Ureter (tissue), 1 donor: Measurements from ENCODE around the gene JAML. TPM values are rescaled to one million over a fixed set of nuclear protein-coding genes. Genes with fewer than 3 reads are reported as not detected.

Experiments
- DNase-seq: peaks from one replicate; pipeline ENCODE4 v3.0.0-alpha.2; 2020; ENCODE audit warnings: low spot score
- total RNA-seq: library from RNA; stranded (reverse); gene quantifications from one replicate; pipeline ENCODE4 v1.2.4, GENCODE V29; 2023
- donor health status: DM: yes; HTN: yes; CAD: no.

JAML gene
- total RNA-seq, 1 donor from 2014 or later: 13.9 TPM

GRCh38 chr11:118216621-118217481 lies 8.0 kb downstream of the JAML start:
- no peak for DNase-seq

GRCh38 chr11:118215765-118216164 lies 9.0 kb downstream of the JAML start:
- DNase-seq: no peak

- no peak for DNase-seq
These were observed 9.5 kb downstream of the JAML start for GRCh38 chr11:118215262-118215661.

- no peak for DNase-seq
These were observed 10.4 kb downstream of the JAML start for GRCh38 chr11:118214210-118214914.

- DNase-seq: no peak
These were observed 11.0 kb downstream of the JAML start for GRCh38 chr11:118213781-118214180.

- no peak for DNase-seq
These were observed 11.6 kb downstream of the JAML start for GRCh38 chr11:118213201-118213600.

- no peak for DNase-seq
These were observed 12.0 kb downstream of the JAML start for GRCh38 chr11:118212781-118213191.

GRCh38 chr11:118212131-118212725 lies 12.6 kb downstream of the JAML start:
- DNase-seq: no peak

GRCh38 chr11:118211006-118211405 lies 13.8 kb downstream of the JAML start:
- no peak for DNase-seq

GRCh38 chr11:118210323-118210722 lies 14.5 kb downstream of the JAML start:
- no peak for DNase-seq

GRCh38 chr11:118209033-118209432 lies 15.8 kb downstream of the JAML start:
- DNase-seq: no peak

- DNase-seq: no peak
These were observed 17.7 kb downstream of the JAML start for GRCh38 chr11:118207079-118207478.

- DNase-seq: no peak
These were observed 18.3 kb downstream of the JAML start for GRCh38 chr11:118206391-118207031.

- no peak for DNase-seq
These were observed 19.0 kb downstream of the JAML start for GRCh38 chr11:118205606-118206378.

- no peak for DNase-seq
These were observed 22.0 kb downstream of the JAML start for GRCh38 chr11:118202599-118203422.

GRCh38 chr11:118201966-118202365 lies 22.8 kb downstream of the JAML start:
- no peak for DNase-seq

GRCh38 chr11:118200901-118201680 lies 23.7 kb downstream of the JAML start:
- no peak for DNase-seq

- DNase-seq: no peak
These were observed 24.3 kb downstream of the JAML start for GRCh38 chr11:118200497-118200896.

GRCh38 chr11:118199135-118199534 lies 25.7 kb downstream of the JAML start:
- no peak for DNase-seq

GRCh38 chr11:118198370-118198769 lies 26.4 kb downstream of the JAML start:
- peak; percentile 77 for DNase-seq
